HepG2 (cell line): Measurements from ENCODE around the gene ACE. TPM values are rescaled to one million over a fixed set of nuclear protein-coding genes. Genes with fewer than 3 reads are reported as not detected.

Source experiments
- BRCA1 ChIP-seq: sonication (generic); formaldehyde crosslinking; IDR thresholded peaks from 2 replicates; pipeline ENCODE4 v1.4.0; 2020; ENCODE audit warnings: missing genetic modification reagents
- GTF3A ChIP-seq: sonication (generic); formaldehyde crosslinking; conservative IDR thresholded peaks from 2 replicates; pipeline ENCODE4 v1.4.0; 2020; ENCODE audit warnings: mild to moderate bottlenecking, missing genetic modification reagents
- HMGA1 ChIP-seq: sonication (generic); formaldehyde crosslinking; conservative IDR thresholded peaks from 2 replicates; pipeline ENCODE4 v1.4.0; 2020; ENCODE audit warnings: missing genetic modification reagents
- HNF4G ChIP-seq, 2 experiments: sonication (generic) in 1 of 2; formaldehyde crosslinking in 1 of 2; IDR thresholded peaks; 2 replicates each; pipeline versions ENCODE4 v1.4.0 to v1.6.1; 2011 to 2020; ENCODE audit warnings: borderline replicate concordance in 2 of 2, low read depth in 2 of 2, mild to moderate bottlenecking in 2 of 2, low read length in 1 of 2, missing genetic modification reagents in 1 of 2, moderate library complexity in 1 of 2
- KLF15 ChIP-seq: sonication (generic); formaldehyde crosslinking; IDR thresholded peaks from 2 replicates; pipeline ENCODE4 v1.8.1; 2023; ENCODE audit warnings: borderline replicate concordance, mild to moderate bottlenecking, inconsistent platforms, missing genetic modification reagents, mixed read lengths
- MAZ ChIP-seq, 2 experiments: sonication (generic) in 1 of 2; formaldehyde crosslinking in 1 of 2; IDR thresholded peaks; 2 replicates each; pipeline versions ENCODE4 v1.5.0 to v1.6.1; 2012 to 2020; ENCODE audit warnings: low read depth in 2 of 2, mild to moderate bottlenecking in 2 of 2, borderline replicate concordance in 1 of 2, improper control_type of control experiment in 1 of 2, low read length in 1 of 2, missing genetic modification reagents in 1 of 2, moderate library complexity in 1 of 2
- MYC ChIP-seq: sonication (generic); formaldehyde crosslinking; IDR thresholded peaks from 2 replicates; pipeline ENCODE4 v1.9.0; 2021; ENCODE audit warnings: missing genetic modification reagents, borderline replicate concordance
- PCBP1 ChIP-seq: fragments of 200-400 bp; formaldehyde crosslinking; IDR thresholded peaks from 2 replicates; pipeline ENCODE4 v1.6.1; 2017; ENCODE audit warnings: mild to moderate bottlenecking, low read depth, low read length, borderline replicate concordance
- RNF219 ChIP-seq: sonication (generic); formaldehyde crosslinking; IDR thresholded peaks from 2 replicates; pipeline ENCODE4 v1.5.0; 2020; ENCODE audit warnings: mild to moderate bottlenecking, missing genetic modification reagents
- SKI ChIP-seq: fragments of 450-650 bp; IDR thresholded peaks from one replicate; pipeline ENCODE4 v1.6.1; 2018; ENCODE audit warnings: mild to moderate bottlenecking; ENCODE audit not compliant: partially characterized antibody
- ZC3H13 ChIP-seq: sonication (generic); formaldehyde crosslinking; IDR thresholded peaks from 2 replicates; pipeline ENCODE4 v1.8.1; 2023; ENCODE audit warnings: mild to moderate bottlenecking, missing genetic modification reagents, moderate library complexity
- ZNF24 ChIP-seq: fragments of 450-650 bp; IDR thresholded peaks from 2 replicates; pipeline ENCODE4 v1.6.1; 2017; ENCODE audit warnings: antibody characterized with exemption, mild to moderate bottlenecking
- ZNF274 ChIP-seq: sonication (generic); formaldehyde crosslinking; IDR thresholded peaks from 2 replicates; pipeline ENCODE4 v1.5.1; 2020; ENCODE audit warnings: mild to moderate bottlenecking, missing genetic modification reagents
- ZNF317 ChIP-seq: sonication (generic); formaldehyde crosslinking; IDR thresholded peaks from 2 replicates; pipeline ENCODE4 v1.5.0; 2020; ENCODE audit warnings: mild to moderate bottlenecking, missing genetic modification reagents
- ZNF362 ChIP-seq: sonication (generic); formaldehyde crosslinking; IDR thresholded peaks from 2 replicates; pipeline ENCODE4 v1.4.0; 2020; ENCODE audit warnings: missing genetic modification reagents, mild to moderate bottlenecking, borderline replicate concordance
- ZNF512B ChIP-seq: sonication (generic); formaldehyde crosslinking; IDR thresholded peaks from 2 replicates; pipeline ENCODE4 v1.5.1; 2020; ENCODE audit warnings: missing genetic modification reagents, mild to moderate bottlenecking, borderline replicate concordance
- ZNF619 ChIP-seq: sonication (generic); formaldehyde crosslinking; IDR thresholded peaks from 2 replicates; pipeline ENCODE4 v1.4.0; 2020; ENCODE audit warnings: mild to moderate bottlenecking, missing genetic modification reagents
- ZNF652 ChIP-seq: IDR thresholded peaks from 2 replicates; pipeline ENCODE4 v1.6.1; 2016; ENCODE audit warnings: low read depth, borderline replicate concordance
- ZNF839 ChIP-seq: sonication (generic); formaldehyde crosslinking; IDR thresholded peaks from 2 replicates; pipeline ENCODE4 v1.4.0; 2020; ENCODE audit warnings: missing genetic modification reagents, mild to moderate bottlenecking, borderline replicate concordance
- polyA plus RNA-seq, 8 experiments: library from polyadenylated mRNA; depleted of rRNA in 3 of 8; stranded (reverse) in 7 of 8; unstranded in 1 of 8; fragments of >200 nt; fragmentation: Illumina TruSeq in 4 of 8; extraction: Trizol in 4 of 8; gene quantifications; 2 replicates each; pipeline versions ENCODE4 v1.2.1 to v1.2.3, GENCODE V29; 2011 to 2016; ENCODE audit warnings: low read depth in 4 of 8, missing spikeins in 1 of 8, mixed read lengths in 1 of 8; ENCODE audit not compliant: insufficient read depth in 1 of 8
- total RNA-seq, 5 experiments: library from RNA; depleted of rRNA; stranded (reverse); fragments of >200 nt; fragmentation: Illumina TruSeq; extraction: Trizol; gene quantifications; 2 replicates each; pipeline ENCODE4 v1.2.3, GENCODE V29; 2016; ENCODE audit warnings: low read depth in 1 of 5
- TF ChIP-seq, protein P1 (sequence below): sonication (generic); formaldehyde crosslinking; IDR thresholded peaks from 2 replicates; pipeline ENCODE4 v1.4.0; 2020; ENCODE audit warnings: missing genetic modification reagents

Gene ACE
- total and polyA plus RNA-seq, 2 of the 13 experiments (the other 11 are each of a cell fraction or from before 2014, with no cell fraction given): 0.08 to 0.13 TPM

GRCh38 chr17:63516910-63517824 is 40.3 kb downstream of the ACE start (continued):
- TF ChIP-seq ZNF362 (CRISPR knock-in tag): no peak
- peak; percentile 71 for TF ChIP-seq HNF4G (IDR thresholded peaks at IDR 0.05; ENCODE audit: borderline replicate concordance, low read depth, low read length)
- TF ChIP-seq HNF4G (CRISPR knock-in tag; IDR thresholded peaks at IDR 0.05; ENCODE audit: borderline replicate concordance, low read depth): peak; percentile 89; the same call in 1 of the 2 replicates
- TF ChIP-seq ZNF317: no peak
- TF ChIP-seq, protein P1, sequence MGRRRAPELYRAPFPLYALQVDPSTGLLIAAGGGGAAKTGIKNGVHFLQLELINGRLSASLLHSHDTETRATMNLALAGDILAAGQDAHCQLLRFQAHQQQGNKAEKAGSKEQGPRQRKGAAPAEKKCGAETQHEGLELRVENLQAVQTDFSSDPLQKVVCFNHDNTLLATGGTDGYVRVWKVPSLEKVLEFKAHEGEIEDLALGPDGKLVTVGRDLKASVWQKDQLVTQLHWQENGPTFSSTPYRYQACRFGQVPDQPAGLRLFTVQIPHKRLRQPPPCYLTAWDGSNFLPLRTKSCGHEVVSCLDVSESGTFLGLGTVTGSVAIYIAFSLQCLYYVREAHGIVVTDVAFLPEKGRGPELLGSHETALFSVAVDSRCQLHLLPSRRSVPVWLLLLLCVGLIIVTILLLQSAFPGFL (CRISPR knock-in tag): no peak
- TF ChIP-seq ZNF652 (CRISPR knock-in tag): no peak
- no peak for TF ChIP-seq HMGA1
- peak; percentile 52; the same call in 1 of the 2 replicates for TF ChIP-seq MYC (CRISPR knock-in tag)
- no peak for TF ChIP-seq ZNF512B
- TF ChIP-seq MAZ (IDR thresholded peaks at IDR 0.05; ENCODE audit: borderline replicate concordance, low read depth, low read length): no peak
- no peak for TF ChIP-seq MAZ (CRISPR knock-in tag; IDR thresholded peaks at IDR 0.05; ENCODE audit: low read depth)
- TF ChIP-seq SKI: no peak
- no peak for TF ChIP-seq ZC3H13 (CRISPR knock-in tag)
- no peak for TF ChIP-seq ZNF619 (CRISPR knock-in tag)
- TF ChIP-seq ZNF839 (CRISPR knock-in tag): no peak
- TF ChIP-seq ZNF274: no peak
- TF ChIP-seq ZNF24: no peak
- 0 out of 2 replicates have a peak, but pooled peaks have one; percentile 56 for TF ChIP-seq BRCA1 (CRISPR knock-in tag)
- no peak for TF ChIP-seq RNF219
- no peak for TF ChIP-seq KLF15 (CRISPR knock-in tag)
- TF ChIP-seq GTF3A (CRISPR knock-in tag): no peak
- no peak for TF ChIP-seq PCBP1
